Measurements from ENCODE around the gene APOLD1. TPM values are rescaled to one million over a fixed set of nuclear protein-coding genes. Genes with fewer than 3 reads are reported as not detected.

Gene APOLD1
- total and polyA plus RNA-seq, 2 of the 4 experiments (the other 2 are of a cell fraction) = 2.3 to 4.5 TPM

GRCh38 chr12:12803186-12803585 is 17.7 kb downstream of the APOLD1 start:
- in situ Hi-C loops (cut with MboI; ENCODE audit: low sequenced_read_pairs) = no loop called here
- POLR2A ChIA-PET (ENCODE audit: unreplicated experiment) = no interaction called here
- Histone ChIP-seq H3K9me3 (ENCODE audit: control insufficient read depth, insufficient read depth, low read length) (no peaks in the 10 kb centered on the region), H4K20me1 (ENCODE audit: insufficient read depth, low read length) (no peaks in the 10 kb centered on the region), H3K23ac (ENCODE audit: low read depth, low read length) (no peak overlapping the region), H3K18ac (ENCODE audit: low read depth, low read length) (no peak overlapping the region), H3K9me1 (ENCODE audit: insufficient read depth, low read length) (peaks cover 16% of the 10 kb centered on the region; the same call in 1 of the 2 replicates), H2AFZ (replicated peaks; ENCODE audit: low read length, poor library complexity) (peak overlapping the region; percentile 69), H3K4ac (ENCODE audit: low read depth, low read length) (peak overlapping the region; percentile 42), H3K79me1 (ENCODE audit: low read depth in 1 of 2, low read length in 2 of 2) (peaks cover 3 to 9% of the 10 kb centered on the region in 2 experiments; a peak in 2 of 4 replicates), H3K27me3 (ENCODE audit: control insufficient read depth, insufficient read depth, low read length) (no peaks in the 10 kb centered on the region), H4K91ac (ENCODE audit: insufficient read depth, low read depth, low read length) (peak overlapping the region; percentile 63), H3K4me1 (ENCODE audit: control insufficient read depth, insufficient read depth, low read length) (peaks cover 21% of the 10 kb centered on the region), H3K56ac (ENCODE audit: extremely low read depth, insufficient read depth, low read length) (no peak overlapping the region), H3K4me2 (ENCODE audit: low read depth, low read length) (no peak overlapping the region), H3K4me3 (ENCODE audit: insufficient read depth, low read depth, low read length) (no peak overlapping the region), H3K9ac (ENCODE audit: low read depth, low read length) (no peak overlapping the region), H4K8ac (ENCODE audit: low read depth in 2 of 2, low read length in 2 of 2) (peak overlapping the region in 1 of 2 experiments; percentile 18; a peak in 1 of 4 replicates), H2BK5ac (ENCODE audit: low read depth, low read length, poor library complexity, severe bottlenecking) (peak overlapping the region; percentile 18), H4K5ac (ENCODE audit: low read depth, low read length) (no peak overlapping the region), H3K14ac (replicated peaks; ENCODE audit: low read depth, low read length) (no peak overlapping the region), H2BK20ac (ENCODE audit: low read depth, low read length) (no peak overlapping the region), H2AK5ac (ENCODE audit: low read depth, low read length) (peak overlapping the region; percentile 74), H2BK120ac (ENCODE audit: low read depth, low read length) (peak overlapping the region; percentile 24), H2AK9ac (replicated peaks; ENCODE audit: low read depth, low read length, poor library complexity) (no peak overlapping the region), H3K27ac (ENCODE audit: insufficient read depth, low read length) (0 out of 2 replicates have a peak overlapping the region, but pooled peaks have one; percentile 13), H3K36me3 (ENCODE audit: control insufficient read depth, insufficient read depth, low read length) (no peaks in the 10 kb centered on the region), H2BK15ac (ENCODE audit: low read depth, low read length) (peak overlapping the region; percentile 62; the same call in 2 of the 3 replicates)
- CTCF ChIA-PET = interaction anchor here (1.0 kb wide), 1 partner anchor 172 kb away, joined by 5 read pairs; no protein-coding TSS in a partner anchor
- ATAC-seq (ENCODE audit: low read depth) (peak; percentile 55), DNase-seq (peak; percentile 86)
- TF ChIP-seq CEBPB (IDR thresholded peaks at IDR 0.05; ENCODE audit: low read depth, low read length) (no peak), CTCF (conservative IDR thresholded peaks at IDR 0.05; ENCODE audit: low read depth, low read length) (no peak), MXI1 (IDR thresholded peaks at IDR 0.05; ENCODE audit: borderline replicate concordance, low read depth, low read length) (peak; percentile 68; the same call in 1 of the 2 replicates), FOS (IDR thresholded peaks at IDR 0.05; ENCODE audit: low read depth, low read length) (peak; percentile 73), POLR2A (IDR thresholded peaks at IDR 0.05; ENCODE audit: low read depth, low read length) (0 out of 2 replicates have a peak, but pooled peaks have one; percentile 24), MAZ (IDR thresholded peaks at IDR 0.05; ENCODE audit: borderline replicate concordance, low read depth, low read length) (peak; percentile 34; the same call in 1 of the 2 replicates), CHD1 (IDR thresholded peaks at IDR 0.05; ENCODE audit: low read depth, low read length) (no peak), BHLHE40 (IDR thresholded peaks at IDR 0.05; ENCODE audit: low read depth, low read length) (peak; percentile 51), USF2 (IDR thresholded peaks at IDR 0.05; ENCODE audit: low read depth, low read length) (peak; percentile 64), RAD21 (IDR thresholded peaks at IDR 0.05; ENCODE audit: low read length) (no peak)
- dilution Hi-C loops (cut with HindIII; ENCODE audit: low sequenced_read_pairs, unreplicated experiment) = no loop called here
- WGBS, 2 experiments (ENCODE audit: extremely low coverage in 2 of 2, insufficient read length in 1 of 2) = no CpG with 5 or more reads among the region's 2 CpGs
- no TSS peak for BruUV-seq (replicated peaks)
- intact Hi-C loops (cut with micrococcal nuclease) = loop anchor here (5.0 kb wide), 1 partner anchor 419 kb away; no protein-coding TSS in a partner anchor

All from IMR-90 (cell line).